Measurements from ENCODE around the gene ZNF839.
"Not testable (repeated sequence)": the region's sequence is repeated elsewhere in the genome, so short reads cannot be mapped to it uniquely, and the experiment has no call there.

ZNF839 gene

GRCh38 chr14:102344084-102344483, 24.5 kb downstream of the ZNF839 start:
- DNase-seq, result no peak

DNA sequence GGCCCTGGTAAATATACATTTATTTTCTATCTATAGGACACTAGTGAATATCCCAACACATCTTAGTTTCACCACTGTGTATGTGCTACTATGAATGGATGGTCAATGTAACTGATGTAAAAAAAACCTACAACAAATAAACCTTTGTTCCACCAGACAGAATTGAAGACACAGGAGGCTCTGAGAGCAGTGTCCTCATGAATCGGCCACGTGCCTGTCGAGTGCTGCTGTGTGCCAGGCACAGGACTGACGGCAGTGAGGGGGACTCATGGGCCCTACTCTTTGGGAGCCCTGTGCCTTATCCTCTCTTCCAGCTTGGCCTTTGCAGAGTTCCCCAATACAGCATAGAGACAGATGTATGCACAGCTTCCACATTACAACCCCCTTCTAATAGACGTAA, 24.9 kb downstream of the ZNF839 start:
- DNase-seq, result no peak

- no peak for DNase-seq
Observed at GRCh38 chr14:102345232-102345631, 25.7 kb downstream of the ZNF839 start.

GRCh38 chr14:102346645-102347044, 27.1 kb downstream of the ZNF839 start:
- DNase-seq, result no peak

DNA sequence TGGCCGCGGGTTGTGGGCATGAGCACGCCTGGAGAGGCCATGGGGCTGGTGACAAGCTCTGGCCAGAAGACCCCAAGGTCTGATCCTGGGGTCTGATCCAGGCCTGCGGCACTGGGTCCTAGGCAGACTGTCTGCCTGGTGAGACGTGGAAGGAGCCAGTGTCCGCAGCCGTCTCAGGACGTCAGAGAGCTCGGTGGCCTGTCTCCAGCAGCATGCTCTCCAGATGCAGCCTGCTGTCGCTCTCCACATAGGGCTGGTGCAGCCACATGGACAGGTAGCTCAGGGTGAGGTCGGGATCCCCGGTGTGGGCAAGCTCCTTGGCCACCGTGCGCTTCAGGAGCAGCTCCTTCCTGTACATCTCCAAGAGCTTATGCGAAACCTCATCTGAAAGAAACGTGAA, 28.8 kb downstream of the ZNF839 start:
- no peak for DNase-seq

DNA sequence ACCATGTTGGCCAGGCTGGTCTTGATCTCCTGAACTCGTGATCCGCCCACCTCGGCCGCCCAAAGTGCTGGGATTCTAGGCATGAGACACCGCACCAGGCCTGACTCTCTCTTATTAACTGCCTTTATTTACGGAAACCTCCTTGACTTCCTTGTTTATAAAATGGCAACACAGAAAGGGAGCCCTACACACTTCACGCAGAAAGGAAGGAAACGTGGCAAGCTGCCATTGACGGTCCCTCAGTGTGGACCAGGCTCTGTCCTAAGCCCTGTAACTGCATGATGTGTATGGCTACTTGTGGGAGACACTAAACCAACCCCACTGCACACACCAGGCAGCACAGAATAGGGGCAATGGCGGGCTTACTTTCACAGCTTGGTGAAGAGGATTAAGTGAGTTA, 31.5 kb downstream of the ZNF839 start:
- no peak for DNase-seq

DNA sequence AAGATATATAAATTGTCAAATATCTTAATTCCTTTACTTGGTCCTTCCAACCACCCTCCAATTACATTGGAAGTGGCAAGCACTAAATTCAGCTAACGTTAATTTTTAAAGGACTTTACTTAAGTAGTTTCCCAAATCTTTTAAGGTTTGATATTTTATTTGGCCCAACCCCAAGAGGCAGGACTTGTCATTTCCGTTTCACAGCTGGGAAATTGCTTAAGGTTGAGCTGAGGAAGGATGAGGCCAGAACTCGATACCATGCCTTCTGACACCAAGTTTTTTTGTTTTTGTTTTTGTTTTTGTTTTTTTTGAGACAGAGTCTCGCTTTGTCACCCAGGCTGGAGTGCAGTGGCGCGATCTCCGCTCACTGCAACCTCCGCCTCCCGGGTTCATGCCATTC, 32.0 kb downstream of the ZNF839 start:
- DNase-seq, result not testable (repeated sequence)

DNA sequence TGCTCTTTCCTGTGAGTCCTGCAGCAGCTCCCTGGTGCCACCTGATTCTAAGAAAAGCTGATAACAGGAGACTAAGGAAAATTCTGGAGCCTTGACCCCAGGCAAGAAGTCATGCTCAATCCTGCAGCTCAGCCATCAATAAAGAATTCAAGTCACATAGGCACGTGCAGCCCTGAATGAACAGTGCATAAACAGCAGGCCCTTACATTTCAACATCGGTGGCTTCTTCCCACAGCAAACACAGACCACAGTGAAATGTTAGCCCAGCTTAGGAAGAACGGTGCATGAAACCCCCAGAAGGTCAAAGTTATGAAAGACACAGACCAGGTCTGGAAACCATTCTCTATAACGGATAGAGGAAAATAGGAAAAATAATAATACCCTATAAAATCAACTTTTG, 32.7 kb downstream of the ZNF839 start:
- DNase-seq, result no peak

DNA sequence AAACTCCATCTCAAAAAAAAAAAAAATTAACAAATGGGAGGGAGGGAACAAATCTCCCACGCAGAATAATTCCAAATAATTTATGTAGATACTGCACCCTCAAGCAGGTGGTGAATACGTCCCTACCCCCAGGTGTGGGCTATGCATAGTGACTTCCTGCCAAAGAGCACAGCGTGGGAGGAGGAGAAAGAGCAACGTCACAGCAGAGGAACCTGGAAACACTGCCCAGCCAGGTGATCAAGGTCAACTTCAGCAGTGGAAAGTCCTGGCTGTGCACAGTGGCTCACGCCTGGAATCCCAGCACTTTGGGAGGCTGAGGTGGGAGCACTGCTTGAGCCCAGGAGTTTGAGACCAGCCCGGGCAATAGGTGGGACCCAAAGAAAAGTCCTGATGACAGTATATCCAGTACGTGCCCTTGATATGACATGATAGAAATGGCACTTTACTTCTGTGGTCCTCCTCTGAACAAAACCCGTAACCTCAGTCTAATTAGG, 33.6 kb downstream of the ZNF839 start:
- no peak for DNase-seq

GRCh38 chr14:102356280-102356679, 36.7 kb downstream of the ZNF839 start:
- DNase-seq, result no peak

- DNase-seq, result no peak
Observed at GRCh38 chr14:102359341-102359740, 39.8 kb downstream of the ZNF839 start.

DNA sequence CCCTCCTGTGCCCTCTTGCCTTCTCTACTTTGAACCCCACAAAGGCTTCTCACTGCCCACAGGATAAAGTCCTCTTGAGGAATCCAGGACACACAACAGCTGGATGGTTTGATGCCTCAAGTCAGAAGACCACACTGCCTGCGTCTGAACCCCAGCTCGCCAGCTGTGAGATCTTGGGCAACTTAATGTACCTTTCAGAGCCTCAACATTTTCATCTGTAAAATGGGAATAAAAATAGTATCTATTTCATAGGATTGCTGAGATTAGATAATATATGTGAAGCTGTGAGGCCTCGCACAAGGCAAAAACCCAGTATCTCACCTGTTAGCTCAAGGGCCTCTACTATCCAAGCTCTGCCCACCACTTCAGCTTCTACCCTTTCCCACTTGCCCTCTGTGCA, 40.8 kb downstream of the ZNF839 start:
- DNase-seq, result no peak

GRCh38 chr14:102362084-102362483, 42.5 kb downstream of the ZNF839 start:
- DNase-seq, result no peak

DNA sequence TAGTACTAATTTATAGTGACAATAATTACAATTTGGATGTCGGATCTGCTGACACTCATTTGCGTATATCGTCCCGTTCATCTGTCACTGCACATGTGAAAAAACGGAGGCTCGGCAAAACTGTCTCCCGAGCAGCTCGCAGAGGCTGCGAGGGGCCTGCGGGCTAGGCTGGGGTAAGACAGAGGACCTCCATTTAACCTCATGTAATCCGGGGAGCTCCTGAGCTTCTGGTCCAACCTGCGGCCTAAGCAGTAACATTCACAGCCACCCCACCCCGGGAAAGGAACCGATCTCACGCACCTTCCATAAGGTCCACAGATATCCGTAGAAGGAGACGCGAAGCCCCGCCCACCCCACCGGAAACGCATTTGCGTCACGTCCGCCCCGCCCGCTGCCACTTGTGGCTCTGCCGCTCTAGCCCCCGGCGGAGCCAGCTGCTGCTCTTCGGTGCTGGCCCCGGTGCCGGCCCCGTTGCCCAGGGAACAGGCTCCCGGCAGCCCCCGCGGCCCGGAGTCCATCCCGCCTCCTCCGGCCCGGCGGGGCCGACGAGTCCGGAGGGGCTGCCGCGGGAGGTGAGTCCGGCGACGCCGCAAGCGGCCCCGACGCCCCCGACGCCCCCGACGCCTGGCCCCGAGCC, 43.1 kb downstream of the ZNF839 start, which contains the start of the genes CINP and TECPR2:
CINP (minus strand) TSS at position 346 of the 637 bp plus-strand sequence; CDS start at position 307, 39 bp downstream.
TECPR2 (plus strand) TSS at position 397 of the 637 bp plus-strand sequence. CDS start 13,781 bp downstream, outside the sequence.
- peak; percentile 82 for DNase-seq

DNA sequence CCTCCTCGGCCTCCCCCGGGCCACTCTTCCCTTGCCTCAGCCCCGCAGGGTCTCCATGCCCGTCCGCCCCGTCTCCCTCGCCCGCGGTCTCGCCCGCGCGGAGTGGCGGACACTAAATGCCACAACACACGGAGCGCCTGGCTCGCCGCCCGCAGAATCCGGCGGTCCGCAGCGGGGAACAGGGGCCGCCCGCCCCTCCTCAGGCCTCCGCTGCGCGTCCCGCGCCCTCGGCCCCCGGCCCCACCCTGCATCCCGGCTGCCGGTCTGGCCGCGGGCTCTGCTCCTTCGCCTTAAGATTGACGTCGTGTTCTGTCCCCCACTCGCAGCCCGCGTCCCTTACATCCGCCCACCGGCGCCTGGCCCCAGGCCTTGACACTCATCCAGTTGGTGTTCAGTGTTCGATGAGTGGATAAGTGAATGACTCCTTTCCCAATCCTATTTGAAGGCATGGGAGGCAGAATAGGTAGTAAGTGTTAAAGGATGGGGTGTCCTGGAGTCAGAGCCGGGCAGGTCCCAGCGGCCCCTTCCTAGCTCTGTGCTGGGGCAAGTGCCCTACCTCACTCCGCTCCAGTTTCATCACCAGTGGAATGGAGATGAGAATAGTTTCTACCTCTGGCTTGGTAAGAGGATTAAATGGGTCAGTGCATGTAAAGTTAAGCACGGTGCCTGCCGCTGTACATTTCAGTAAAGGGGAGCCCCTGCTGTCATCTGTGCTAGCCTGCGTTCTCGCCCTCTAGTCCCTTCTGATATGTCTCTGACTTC, 43.8 kb downstream of the ZNF839 start:
- DNase-seq, result no peak

DNA sequence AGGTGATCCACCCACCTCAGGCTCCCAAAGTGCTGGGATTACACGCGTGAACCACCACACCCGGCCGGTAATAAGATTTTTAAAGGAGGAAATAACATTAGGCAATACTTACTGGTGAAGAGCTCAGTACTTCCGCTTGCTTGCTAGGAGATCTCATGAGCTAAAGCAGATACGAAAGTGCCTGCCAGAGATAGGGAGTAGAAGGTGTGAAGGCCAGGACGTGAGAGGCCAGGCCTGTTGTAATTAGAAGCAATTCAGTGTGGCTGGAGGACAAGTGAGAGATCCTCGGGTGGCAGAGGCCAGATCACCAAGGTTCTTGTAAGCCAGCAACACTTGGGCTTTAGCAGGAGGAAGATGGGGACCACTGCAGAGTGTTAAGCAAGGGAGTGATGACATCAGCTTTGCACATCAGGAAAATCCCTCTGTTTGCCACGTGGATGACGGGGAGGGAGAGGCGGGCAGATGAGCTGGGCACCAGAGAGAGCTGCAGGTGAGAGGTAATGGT, 50.8 kb downstream of the ZNF839 start:
- no peak for DNase-seq

DNA sequence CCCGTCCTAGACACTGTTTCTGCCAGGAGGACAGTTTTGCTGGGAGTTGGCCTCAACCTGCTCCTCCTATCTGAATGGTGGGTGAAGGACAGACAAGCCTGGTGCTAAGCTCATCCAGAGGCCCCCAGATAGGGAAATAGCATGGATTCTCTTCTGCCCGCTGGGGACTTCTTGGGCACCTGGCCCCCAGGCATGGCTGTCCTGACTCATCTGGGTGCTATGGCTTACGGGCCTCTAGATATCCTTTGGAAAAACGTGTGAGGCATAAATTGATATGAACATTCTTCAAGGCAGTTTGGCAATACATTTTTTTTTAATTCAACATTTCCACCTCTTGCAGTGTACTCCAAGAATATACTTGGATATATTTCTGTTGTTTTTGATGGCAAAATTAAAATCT, 51.8 kb downstream of the ZNF839 start:
- DNase-seq, result no peak

DNA sequence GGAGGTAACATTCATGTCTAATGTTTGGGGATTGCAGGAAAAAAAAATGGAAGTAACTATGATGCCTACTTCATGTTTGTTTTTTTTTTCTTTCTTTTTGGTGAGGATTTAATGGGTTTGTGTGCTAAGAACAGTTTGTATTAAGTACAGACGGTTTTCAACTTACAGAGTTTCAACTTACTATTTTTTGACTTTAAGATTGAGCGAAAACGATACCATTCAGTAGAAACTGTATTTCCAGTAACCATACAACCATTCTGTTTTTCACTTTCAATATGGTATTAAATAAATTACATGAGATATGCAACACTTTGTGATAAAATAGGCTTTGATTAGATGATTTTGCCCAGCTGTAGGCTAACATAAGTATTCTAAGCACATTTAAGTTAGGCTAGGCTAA, 53.6 kb downstream of the ZNF839 start:
- no peak for DNase-seq

DNA sequence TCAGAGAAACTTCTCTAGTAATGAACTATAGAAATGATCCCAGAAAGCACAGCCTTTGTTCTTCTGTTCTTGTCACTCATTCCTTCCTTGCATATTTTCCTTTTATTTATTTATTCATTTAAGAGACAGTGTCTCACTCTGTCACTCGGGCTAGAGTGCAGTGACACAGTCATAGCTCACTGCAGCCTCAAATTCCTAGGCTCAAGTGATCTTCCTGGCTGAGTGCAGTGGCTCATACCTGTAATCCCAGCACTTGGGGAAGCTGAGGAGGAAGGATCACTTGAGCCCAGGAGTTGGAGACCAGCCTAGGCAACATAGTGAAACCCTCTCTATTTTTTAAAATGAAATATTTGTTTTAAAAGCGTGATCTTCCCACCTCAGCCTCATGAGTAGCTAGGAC, 54.7 kb downstream of the ZNF839 start:
- DNase-seq, result no peak

GRCh38 chr14:102375119-102375518, 55.6 kb downstream of the ZNF839 start:
- no peak for DNase-seq

DNA sequence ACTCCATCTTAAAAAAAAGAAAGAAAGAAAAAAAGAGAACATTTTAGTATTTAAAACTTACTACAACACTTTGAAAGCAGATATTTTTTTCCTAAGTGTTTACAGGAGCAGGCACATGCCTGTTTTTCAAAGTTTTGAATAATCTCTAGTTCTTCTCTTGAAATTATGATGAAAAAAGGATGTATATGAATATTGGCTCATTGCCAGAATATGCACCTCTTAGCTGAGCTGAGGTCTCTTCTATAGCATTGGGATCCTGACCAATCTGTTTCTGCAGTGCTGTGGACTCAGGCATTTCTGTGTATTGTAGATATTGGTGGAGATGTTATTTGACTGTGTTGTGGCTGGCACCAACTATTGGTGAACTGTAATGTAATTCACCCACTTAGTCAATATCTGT, 58.1 kb downstream of the ZNF839 start:
- DNase-seq, result no peak

DNA sequence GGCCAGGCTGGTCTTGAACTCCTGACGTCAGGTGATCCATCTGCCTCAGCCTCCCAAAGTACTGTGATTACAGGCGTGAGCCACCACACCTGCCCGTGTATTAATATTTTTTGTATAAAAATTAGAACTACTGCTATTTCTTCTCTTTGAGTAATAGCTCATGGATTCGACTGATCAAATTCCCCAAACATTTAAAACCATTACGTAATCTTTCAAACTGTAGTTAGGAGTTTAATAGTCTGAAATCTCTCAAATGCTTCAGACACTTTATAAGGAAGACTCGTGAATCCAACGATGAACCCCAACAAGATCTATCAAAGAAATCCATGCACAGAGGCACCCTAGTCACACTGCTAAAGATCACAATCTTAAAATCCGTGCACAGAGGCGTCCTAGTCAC, 59.3 kb downstream of the ZNF839 start:
- DNase-seq, result no peak

DNA sequence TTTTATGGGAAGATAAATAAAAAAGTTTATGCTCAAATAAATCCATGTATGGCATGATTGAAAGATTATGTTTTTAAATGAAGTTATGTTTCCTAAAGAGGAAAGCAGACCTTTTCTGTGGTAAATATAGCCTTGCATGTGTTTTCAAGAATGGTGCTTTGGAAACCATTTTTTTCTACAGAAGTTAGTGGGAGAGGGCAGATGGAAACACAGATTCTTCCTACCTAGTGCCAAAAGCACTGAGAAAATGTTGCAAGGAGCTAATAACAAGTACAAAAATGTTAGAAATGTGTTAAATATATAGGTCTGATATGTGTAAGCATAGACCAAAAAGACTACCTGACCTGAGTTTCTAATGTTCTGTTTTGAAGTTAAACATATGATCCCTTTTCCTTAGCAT, 67.5 kb downstream of the ZNF839 start:
- no peak for DNase-seq

DNA sequence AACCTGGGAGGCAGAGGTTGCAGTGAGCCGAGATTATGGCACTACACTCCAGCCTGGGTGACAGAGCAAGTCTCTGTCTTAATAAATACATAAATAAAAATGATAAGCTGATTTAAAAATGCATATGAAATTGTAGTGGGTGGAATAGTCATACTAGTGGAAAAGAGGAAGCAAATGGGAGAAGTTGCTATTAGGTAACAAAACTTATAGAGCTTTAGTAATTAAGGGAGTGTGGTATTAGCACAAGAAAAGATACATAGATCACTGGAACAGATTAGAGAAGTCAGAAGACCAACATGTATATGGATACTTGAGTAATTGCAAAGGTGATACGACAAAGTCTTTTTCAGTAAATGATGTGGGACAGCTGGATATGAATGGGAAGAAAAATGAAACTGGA, 69.7 kb downstream of the ZNF839 start:
- no peak for DNase-seq

Measured in NCI-H2029 (cell line).